IMR-90 (cell line): Measurements from ENCODE around the gene TM4SF18.

Experiments used
- POLR2A ChIP-seq: IDR thresholded peaks from 2 replicates; pipeline ENCODE4 v1.6.1; 2012; ENCODE audit warnings: mild to moderate bottlenecking, low read depth, low read length
- TF ChIP-seq, protein P1 (sequence below): conservative IDR thresholded peaks from 2 replicates; pipeline ENCODE4 v1.5.1; 2012; ENCODE audit warnings: mild to moderate bottlenecking, low read depth, low read length, improper control_type of control experiment

- TF ChIP-seq POLR2A: no peak
- TF ChIP-seq, protein P1, sequence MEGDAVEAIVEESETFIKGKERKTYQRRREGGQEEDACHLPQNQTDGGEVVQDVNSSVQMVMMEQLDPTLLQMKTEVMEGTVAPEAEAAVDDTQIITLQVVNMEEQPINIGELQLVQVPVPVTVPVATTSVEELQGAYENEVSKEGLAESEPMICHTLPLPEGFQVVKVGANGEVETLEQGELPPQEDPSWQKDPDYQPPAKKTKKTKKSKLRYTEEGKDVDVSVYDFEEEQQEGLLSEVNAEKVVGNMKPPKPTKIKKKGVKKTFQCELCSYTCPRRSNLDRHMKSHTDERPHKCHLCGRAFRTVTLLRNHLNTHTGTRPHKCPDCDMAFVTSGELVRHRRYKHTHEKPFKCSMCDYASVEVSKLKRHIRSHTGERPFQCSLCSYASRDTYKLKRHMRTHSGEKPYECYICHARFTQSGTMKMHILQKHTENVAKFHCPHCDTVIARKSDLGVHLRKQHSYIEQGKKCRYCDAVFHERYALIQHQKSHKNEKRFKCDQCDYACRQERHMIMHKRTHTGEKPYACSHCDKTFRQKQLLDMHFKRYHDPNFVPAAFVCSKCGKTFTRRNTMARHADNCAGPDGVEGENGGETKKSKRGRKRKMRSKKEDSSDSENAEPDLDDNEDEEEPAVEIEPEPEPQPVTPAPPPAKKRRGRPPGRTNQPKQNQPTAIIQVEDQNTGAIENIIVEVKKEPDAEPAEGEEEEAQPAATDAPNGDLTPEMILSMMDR: peak; percentile 66
Measured at GRCh38 chr3:149352556-149352955, 19.1 kb upstream of the TM4SF18 start.
